Measurements from ENCODE around the gene RPS23. TPM values are rescaled to one million over a fixed set of nuclear protein-coding genes. Genes with fewer than 3 reads are reported as not detected.

Gene RPS23
- total and polyA plus RNA-seq, 8 donors, result 947 to 4,706 (median 2,309) TPM

DNA sequence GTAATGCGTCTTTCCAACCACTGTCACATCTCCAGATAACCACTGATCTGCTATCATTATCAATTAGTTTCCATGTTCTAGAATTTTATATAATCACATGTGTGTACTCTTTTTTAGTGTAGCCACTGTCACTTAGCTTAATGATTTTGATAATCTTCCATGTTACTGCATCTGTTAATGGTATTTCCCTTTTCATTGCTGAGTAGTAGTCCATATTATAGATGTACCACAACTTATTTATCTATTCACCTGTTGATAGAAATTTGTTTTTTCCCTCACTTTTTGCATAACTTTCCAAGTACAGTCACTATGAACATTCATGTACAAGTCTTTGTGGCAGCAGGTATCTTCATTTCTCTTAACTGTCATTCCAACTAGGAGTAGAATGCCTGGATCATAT lies 30.3 kb upstream of the RPS23 start:
- Histone ChIP-seq H3K36me3 (peaks cover 0 to 6% (median 0%) of the 10 kb centered on the region in 4 donors), H3K4me1 (peaks cover 0 to 8% (median 3%) of the 10 kb centered on the region in 4 donors), H3K9me3 (no peaks in the 10 kb centered on the region), H3K4me3 (no peak overlapping the region), H3K27me3 (no peaks in the 10 kb centered on the region), H3K27ac (no peak overlapping the region)
- TF ChIP-seq POLR2AphosphoS5 (IDR thresholded peaks at IDR 0.05), result no peak
- TF ChIP-seq, protein P1, sequence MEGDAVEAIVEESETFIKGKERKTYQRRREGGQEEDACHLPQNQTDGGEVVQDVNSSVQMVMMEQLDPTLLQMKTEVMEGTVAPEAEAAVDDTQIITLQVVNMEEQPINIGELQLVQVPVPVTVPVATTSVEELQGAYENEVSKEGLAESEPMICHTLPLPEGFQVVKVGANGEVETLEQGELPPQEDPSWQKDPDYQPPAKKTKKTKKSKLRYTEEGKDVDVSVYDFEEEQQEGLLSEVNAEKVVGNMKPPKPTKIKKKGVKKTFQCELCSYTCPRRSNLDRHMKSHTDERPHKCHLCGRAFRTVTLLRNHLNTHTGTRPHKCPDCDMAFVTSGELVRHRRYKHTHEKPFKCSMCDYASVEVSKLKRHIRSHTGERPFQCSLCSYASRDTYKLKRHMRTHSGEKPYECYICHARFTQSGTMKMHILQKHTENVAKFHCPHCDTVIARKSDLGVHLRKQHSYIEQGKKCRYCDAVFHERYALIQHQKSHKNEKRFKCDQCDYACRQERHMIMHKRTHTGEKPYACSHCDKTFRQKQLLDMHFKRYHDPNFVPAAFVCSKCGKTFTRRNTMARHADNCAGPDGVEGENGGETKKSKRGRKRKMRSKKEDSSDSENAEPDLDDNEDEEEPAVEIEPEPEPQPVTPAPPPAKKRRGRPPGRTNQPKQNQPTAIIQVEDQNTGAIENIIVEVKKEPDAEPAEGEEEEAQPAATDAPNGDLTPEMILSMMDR (IDR thresholded peaks at IDR 0.05), result no peak
- TF ChIP-seq POLR2A (IDR thresholded peaks at IDR 0.05), result no peak
- TF ChIP-seq EP300 (IDR thresholded peaks at IDR 0.05), result no peak
- WGBS, 5 donors, result 93 to 100% (median 100%) methylated on average over 1 of the region's 1 CpG
- no peak for DNase-seq
- intact Hi-C loops (cut with DNase I; ENCODE audit: low total_unique reads), result no loop called here

DNA sequence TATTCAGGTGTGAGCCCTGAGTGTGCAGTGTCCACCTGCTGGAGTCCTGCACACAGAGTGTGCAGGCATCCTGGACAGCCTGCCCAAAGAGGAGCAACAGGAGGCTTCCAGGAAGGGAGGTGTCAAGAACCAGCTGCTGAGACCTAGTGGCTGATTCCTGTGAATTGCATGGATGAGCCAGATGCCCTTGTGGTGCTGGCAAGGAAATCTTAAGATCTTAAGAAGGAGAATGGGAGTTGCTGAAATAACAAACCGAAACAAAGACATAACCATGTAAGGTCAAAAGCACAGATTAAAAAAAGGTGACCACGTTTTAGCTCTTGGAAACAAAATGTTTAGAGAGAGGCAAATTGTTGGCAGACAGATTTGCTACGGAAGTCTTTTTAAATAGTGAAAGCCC lies 29.3 kb upstream of the RPS23 start:
- peak in 1 of 2 donors; percentile 16 for DNase-seq
- TF ChIP-seq, protein P1 (IDR thresholded peaks at IDR 0.05), result no peak
- no peak for TF ChIP-seq POLR2A (IDR thresholded peaks at IDR 0.05)
- TF ChIP-seq POLR2AphosphoS5 (IDR thresholded peaks at IDR 0.05), result no peak
- no peak for TF ChIP-seq EP300 (IDR thresholded peaks at IDR 0.05)
- WGBS, 5 donors, result 50 to 62% (median 58%) methylated on average over 3 of the region's 3 CpGs
- Histone ChIP-seq H3K36me3 (peaks cover 0 to 6% (median 0%) of the 10 kb centered on the region in 4 donors), H3K9me3 (no peaks in the 10 kb centered on the region), H3K27me3 (no peaks in the 10 kb centered on the region), H3K4me3 (no peak overlapping the region), H3K27ac (no peak overlapping the region), H3K4me1 (peaks cover 0 to 3% (median 0%) of the 10 kb centered on the region in 4 donors)
- intact Hi-C loops (cut with DNase I; ENCODE audit: low total_unique reads), result no loop called here

DNA sequence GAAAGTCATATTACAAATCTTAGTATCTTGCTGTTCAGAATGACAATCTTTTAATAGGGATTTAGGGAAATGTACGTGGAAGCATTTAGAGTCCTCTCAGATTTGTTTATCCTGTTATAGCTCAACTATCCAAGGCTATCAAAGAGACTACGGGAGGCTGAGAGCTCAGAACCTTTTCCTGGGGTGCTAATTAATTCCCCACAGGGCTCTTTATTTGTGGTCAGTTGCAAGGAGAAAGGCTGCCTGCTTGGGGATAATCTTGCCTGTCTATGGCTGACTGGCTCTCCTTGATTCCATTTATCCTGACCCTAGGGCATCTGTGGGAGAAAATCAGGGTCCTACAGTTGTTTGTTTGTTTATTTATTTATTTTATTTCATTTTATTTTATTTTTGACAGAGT lies 28.0 kb upstream of the RPS23 start:
- 66 to 83% (median 81%) methylated on average over 2 of the region's 2 CpGs for WGBS, 5 donors
- H3K27ac ChIP-seq, result no peak overlapping the region
- no peaks in the 10 kb centered on the region for H3K27me3 ChIP-seq
- H3K4me1 ChIP-seq, result no peaks in the 10 kb centered on the region
- no peak overlapping the region for H3K4me3 ChIP-seq
- DNase-seq, result no peak
- intact Hi-C loops (cut with DNase I; ENCODE audit: low total_unique reads), result no loop called here
- TF ChIP-seq, protein P1 (IDR thresholded peaks at IDR 0.05), result no peak
- TF ChIP-seq EP300 (IDR thresholded peaks at IDR 0.05) (no peak), POLR2A (IDR thresholded peaks at IDR 0.05) (no peak), POLR2AphosphoS5 (IDR thresholded peaks at IDR 0.05) (no peak)
- peaks cover 0 to 6% (median 0%) of the 10 kb centered on the region in 4 donors for H3K36me3 ChIP-seq
- no peaks in the 10 kb centered on the region for H3K9me3 ChIP-seq

DNA sequence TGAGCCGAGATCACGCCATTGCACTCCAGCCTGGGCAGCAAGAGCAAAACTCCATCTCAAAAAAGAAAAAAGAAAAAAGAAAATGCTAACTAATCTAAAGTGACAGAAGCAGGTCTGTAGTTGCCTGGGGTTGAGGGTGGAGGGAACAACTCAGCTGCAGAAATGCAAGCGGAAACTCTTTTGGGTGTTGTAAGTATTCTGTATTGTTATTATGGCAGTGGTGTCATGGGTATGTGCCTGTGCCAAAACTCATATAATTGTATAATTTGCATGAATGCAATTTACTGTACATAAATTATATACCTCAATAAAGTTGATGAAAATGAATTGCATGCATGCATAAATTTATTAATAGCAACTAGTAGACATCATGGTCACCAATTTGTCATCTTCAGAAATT lies 23.0 kb upstream of the RPS23 start:
- TF ChIP-seq, protein P1 (IDR thresholded peaks at IDR 0.05), result no peak
- TF ChIP-seq POLR2AphosphoS5 (IDR thresholded peaks at IDR 0.05) (no peak), EP300 (IDR thresholded peaks at IDR 0.05) (no peak), POLR2A (IDR thresholded peaks at IDR 0.05) (no peak)
- DNase-seq, result no peak
- Histone ChIP-seq H3K9me3 (no peaks in the 10 kb centered on the region), H3K4me1 (no peaks in the 10 kb centered on the region), H3K36me3 (peaks cover 0 to 6% (median 0%) of the 10 kb centered on the region in 4 donors), H3K4me3 (no peak overlapping the region), H3K27me3 (no peaks in the 10 kb centered on the region), H3K27ac (no peak overlapping the region)
- WGBS, 5 donors, result 91 to 100% (median 99%) methylated on average over 3 of the region's 3 CpGs
- intact Hi-C loops (cut with DNase I; ENCODE audit: low total_unique reads), result no loop called here
